ENCODE data around the gene MSI2. TPM values are rescaled to one million over a fixed set of nuclear protein-coding genes. Genes with fewer than 3 reads are reported as not detected.

MSI2 gene
- total RNA-seq, 2 experiments from 2014 or later, result 131 to 164 TPM

- H3K36me3 ChIP-seq (ENCODE audit: insufficient read depth, low read length), result no peaks in the 10 kb centered on the region
- H3K4me1 ChIP-seq (ENCODE audit: insufficient read depth, low read length, poor library complexity, severe bottlenecking), result peaks cover 11% of the 10 kb centered on the region
- no peaks in the 10 kb centered on the region for H3K9me3 ChIP-seq (ENCODE audit: low read length)
- no peak overlapping the region for H2AFZ ChIP-seq (ENCODE audit: low read length)
- DNase-seq (ENCODE audit: low spot score), result no peak
- no peak overlapping the region for H3K27ac ChIP-seq (ENCODE audit: low read depth, low read length, poor library complexity, severe bottlenecking)
- POLR2A ChIA-PET, result no interaction called here
- intact Hi-C loops (cut with micrococcal nuclease; ENCODE audit: unreplicated experiment), result no loop called here
- no peak overlapping the region for H3K4me3 ChIP-seq (ENCODE audit: low read depth, low read length, poor library complexity, severe bottlenecking)
- BruUV-seq (replicated peaks), result no TSS peak
- CTCF ChIA-PET (ENCODE audit: unreplicated experiment), result no interaction called here
- H3K4me2 ChIP-seq (ENCODE audit: low read length), result no peak overlapping the region
- no peak for TF ChIP-seq EZH2phosphoT487 (IDR thresholded peaks at IDR 0.05; ENCODE audit: borderline replicate concordance, low read depth, low read length)
- TF ChIP-seq CTCF (conservative IDR thresholded peaks at IDR 0.05; ENCODE audit: low read length), result no peak
- no peaks in the 10 kb centered on the region for H3K9me2 ChIP-seq (ENCODE audit: insufficient read depth, low read length)
- H4K20me1 ChIP-seq (ENCODE audit: insufficient read depth, low read length), result no peaks in the 10 kb centered on the region
- no peaks in the 10 kb centered on the region for H3K79me2 ChIP-seq (ENCODE audit: insufficient read depth, low read depth, low read length)
Observed at GRCh38 chr17:57585341-57586195, 329.2 kb downstream of the MSI2 start.

- Histone ChIP-seq H3K27ac (ENCODE audit: low read depth, low read length, poor library complexity, severe bottlenecking) (no peak overlapping the region), H2AFZ (ENCODE audit: low read length) (no peak overlapping the region), H3K36me3 (ENCODE audit: insufficient read depth, low read length) (no peaks in the 10 kb centered on the region), H4K20me1 (ENCODE audit: insufficient read depth, low read length) (no peaks in the 10 kb centered on the region), H3K79me2 (ENCODE audit: insufficient read depth, low read depth, low read length) (no peaks in the 10 kb centered on the region), H3K4me1 (ENCODE audit: insufficient read depth, low read length, poor library complexity, severe bottlenecking) (peaks cover 11% of the 10 kb centered on the region), H3K4me3 (ENCODE audit: low read depth, low read length, poor library complexity, severe bottlenecking) (no peak overlapping the region), H3K4me2 (ENCODE audit: low read length) (no peak overlapping the region), H3K9me3 (ENCODE audit: low read length) (no peaks in the 10 kb centered on the region), H3K9me2 (ENCODE audit: insufficient read depth, low read length) (no peaks in the 10 kb centered on the region)
- BruUV-seq (replicated peaks), result no TSS peak
- no peak for TF ChIP-seq CTCF (conservative IDR thresholded peaks at IDR 0.05; ENCODE audit: low read length)
- no peak for TF ChIP-seq EZH2phosphoT487 (IDR thresholded peaks at IDR 0.05; ENCODE audit: borderline replicate concordance, low read depth, low read length)
- intact Hi-C loops (cut with micrococcal nuclease; ENCODE audit: unreplicated experiment), result no loop called here
- ChIA-PET POLR2A (no interaction called here), CTCF (ENCODE audit: unreplicated experiment) (no interaction called here)
- no peak for DNase-seq (ENCODE audit: low spot score)
Observed at GRCh38 chr17:57586196-57586740, 329.9 kb downstream of the MSI2 start.

- CTCF ChIA-PET (ENCODE audit: unreplicated experiment), result no interaction called here
- BruUV-seq (replicated peaks), result no TSS peak
Observed at GRCh38 chr17:57586742-57587141, 330.4 kb downstream of the MSI2 start.

More at GRCh38 chr17:57586742-57587141, 330.4 kb downstream of the MSI2 start:
- DNase-seq (ENCODE audit: low spot score), result no peak
- no peak overlapping the region for H3K4me3 ChIP-seq (ENCODE audit: low read depth, low read length, poor library complexity, severe bottlenecking)
- POLR2A ChIA-PET, result interaction anchor here (0.7 kb wide), 1 partner anchor 427 kb away, joined by 4 read pairs; no protein-coding TSS in a partner anchor
- no peaks in the 10 kb centered on the region for H3K9me3 ChIP-seq (ENCODE audit: low read length)
- no peak overlapping the region for H3K4me2 ChIP-seq (ENCODE audit: low read length)
- H3K36me3 ChIP-seq (ENCODE audit: insufficient read depth, low read length), result no peaks in the 10 kb centered on the region
- intact Hi-C loops (cut with micrococcal nuclease; ENCODE audit: unreplicated experiment), result no loop called here
- TF ChIP-seq CTCF (conservative IDR thresholded peaks at IDR 0.05; ENCODE audit: low read length), result no peak
- TF ChIP-seq EZH2phosphoT487 (IDR thresholded peaks at IDR 0.05; ENCODE audit: borderline replicate concordance, low read depth, low read length), result no peak
- H2AFZ ChIP-seq (ENCODE audit: low read length), result no peak overlapping the region
- no peaks in the 10 kb centered on the region for H4K20me1 ChIP-seq (ENCODE audit: insufficient read depth, low read length)
- H3K79me2 ChIP-seq (ENCODE audit: insufficient read depth, low read depth, low read length), result no peaks in the 10 kb centered on the region
- H3K27ac ChIP-seq (ENCODE audit: low read depth, low read length, poor library complexity, severe bottlenecking), result no peak overlapping the region
- H3K9me2 ChIP-seq (ENCODE audit: insufficient read depth, low read length), result no peaks in the 10 kb centered on the region
- peaks cover 11% of the 10 kb centered on the region for H3K4me1 ChIP-seq (ENCODE audit: insufficient read depth, low read length, poor library complexity, severe bottlenecking)
